ENCODE data around the gene TDRD7.

TDRD7 gene

DNA sequence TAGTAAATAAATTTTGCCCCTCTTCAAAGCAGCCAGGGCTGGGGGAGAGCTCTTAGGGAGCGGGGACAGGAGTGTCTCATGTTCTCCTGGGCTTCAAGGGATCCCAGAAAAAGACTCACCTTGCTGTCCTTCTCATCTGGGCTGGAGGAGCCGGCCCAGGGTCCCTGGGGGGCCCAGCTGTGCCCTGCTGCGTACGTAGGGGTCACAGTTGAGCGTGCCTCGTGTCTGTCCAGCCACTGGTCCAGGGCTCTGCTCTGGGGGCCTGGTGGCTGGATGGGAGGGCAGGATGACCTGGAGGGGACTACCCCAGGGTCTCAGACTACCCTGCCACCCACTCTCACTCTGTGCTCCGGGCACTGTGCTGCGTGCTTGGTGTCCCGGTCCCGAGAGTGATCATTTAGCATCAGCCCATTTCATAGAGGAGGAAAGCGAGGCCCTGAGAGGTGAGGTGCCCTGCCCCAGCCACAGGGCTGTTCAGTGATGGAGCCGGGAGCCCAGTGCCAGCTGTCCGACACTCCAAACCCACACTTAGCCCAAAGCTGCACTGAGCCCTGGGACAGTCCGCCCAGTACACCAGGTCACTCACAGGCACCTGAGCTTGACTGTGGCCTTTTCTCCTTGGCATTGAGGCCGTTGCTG, 26.2 kb upstream of the TDRD7 start:
- no peak for DNase-seq (ENCODE audit: low read depth, low spot score)
- no peak overlapping the region for H3K27ac ChIP-seq
- H3K36me3 ChIP-seq (ENCODE audit: insufficient read depth, low read length): no peaks in the 10 kb centered on the region
- no peak overlapping the region for H3K9ac ChIP-seq (ENCODE audit: insufficient read length)
- TF ChIP-seq FOXP2 (optimal IDR thresholded peaks at IDR 0.05; ENCODE audit: control extremely low read depth, extremely low read length, insufficient read depth): no peak
- TF ChIP-seq EZH2 (IDR thresholded peaks at IDR 0.05): no peak
- no peak for TF ChIP-seq POLR2AphosphoS5 (IDR thresholded peaks at IDR 0.05; ENCODE audit: borderline replicate concordance, low read depth, low read length)
- H3K4me3 ChIP-seq: no peak overlapping the region
- H3K9me3 ChIP-seq (ENCODE audit: low read depth, low read length): no peaks in the 10 kb centered on the region

DNA sequence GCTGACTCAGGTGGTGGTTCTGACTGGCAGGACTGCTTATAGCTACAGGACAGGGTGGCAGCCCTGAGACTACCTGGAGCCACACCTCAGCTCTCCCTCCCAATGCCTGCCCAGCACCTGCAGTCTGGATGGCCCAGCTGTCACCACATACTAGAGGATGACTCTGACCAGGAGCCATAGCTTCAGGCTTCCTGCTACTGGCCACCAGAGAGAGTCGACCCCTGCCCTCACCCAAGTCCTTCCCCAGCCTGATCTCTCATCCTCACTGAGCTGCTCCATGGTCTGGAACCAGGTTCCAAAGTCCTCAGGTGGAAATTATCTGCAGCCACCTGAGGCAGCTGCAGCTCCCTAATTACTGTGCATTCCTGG, 25.6 kb upstream of the TDRD7 start:
- Histone ChIP-seq H3K27ac (no peak overlapping the region), H3K9ac (ENCODE audit: insufficient read length) (no peak overlapping the region), H3K36me3 (ENCODE audit: insufficient read depth, low read length) (no peaks in the 10 kb centered on the region), H3K4me3 (no peak overlapping the region), H3K9me3 (ENCODE audit: low read depth, low read length) (no peaks in the 10 kb centered on the region)
- no peak for DNase-seq (ENCODE audit: low read depth, low spot score)
- no peak for TF ChIP-seq EZH2 (IDR thresholded peaks at IDR 0.05)
- TF ChIP-seq FOXP2 (optimal IDR thresholded peaks at IDR 0.05; ENCODE audit: control extremely low read depth, extremely low read length, insufficient read depth): no peak
- TF ChIP-seq POLR2AphosphoS5 (IDR thresholded peaks at IDR 0.05; ENCODE audit: borderline replicate concordance, low read depth, low read length): no peak

DNA sequence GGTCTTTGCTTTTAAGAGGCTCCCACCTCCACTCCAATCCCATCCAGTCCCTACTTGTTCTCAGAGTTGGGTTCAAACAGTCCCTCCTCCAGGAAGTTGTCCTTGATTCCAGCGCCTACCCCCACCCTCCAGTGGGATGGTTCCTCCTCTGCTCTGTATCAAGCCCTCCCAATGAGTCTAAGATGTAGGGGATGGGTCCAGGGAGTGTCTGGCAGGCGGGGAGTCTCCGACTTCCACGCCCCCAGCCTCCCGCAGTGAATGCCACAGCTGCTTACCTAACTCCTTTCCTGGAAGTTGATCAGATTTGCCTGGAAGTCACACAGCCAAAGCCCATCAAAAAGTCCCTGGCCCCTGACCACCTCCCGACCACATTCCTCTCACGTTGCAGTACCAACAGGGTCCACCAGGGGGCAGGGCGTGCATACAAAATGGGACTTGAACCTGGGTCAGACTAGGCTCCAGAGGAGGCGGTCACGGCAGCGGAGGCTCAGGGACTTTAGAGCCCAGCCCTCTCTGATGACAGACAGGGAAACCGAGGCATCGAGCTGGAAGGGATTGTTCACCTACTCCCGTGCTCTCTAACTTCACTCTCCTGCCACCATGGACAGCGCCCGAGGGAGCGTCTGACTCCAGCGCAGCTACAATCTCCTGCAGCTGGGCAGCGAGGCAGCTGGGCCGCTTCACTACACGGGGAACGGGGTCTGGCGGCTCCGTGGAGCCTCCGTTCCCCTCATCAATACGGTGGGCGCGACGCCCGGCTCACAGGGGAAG, 25.0 kb upstream of the TDRD7 start:
- H3K4me3 ChIP-seq: no peak overlapping the region
- DNase-seq (ENCODE audit: low read depth, low spot score): no peak
- no peaks in the 10 kb centered on the region for H3K36me3 ChIP-seq (ENCODE audit: insufficient read depth, low read length)
- H3K27ac ChIP-seq: no peak overlapping the region
- no peak for TF ChIP-seq EZH2 (IDR thresholded peaks at IDR 0.05)
- H3K9ac ChIP-seq (ENCODE audit: insufficient read length): no peak overlapping the region
- no peaks in the 10 kb centered on the region for H3K9me3 ChIP-seq (ENCODE audit: low read depth, low read length)

DNA sequence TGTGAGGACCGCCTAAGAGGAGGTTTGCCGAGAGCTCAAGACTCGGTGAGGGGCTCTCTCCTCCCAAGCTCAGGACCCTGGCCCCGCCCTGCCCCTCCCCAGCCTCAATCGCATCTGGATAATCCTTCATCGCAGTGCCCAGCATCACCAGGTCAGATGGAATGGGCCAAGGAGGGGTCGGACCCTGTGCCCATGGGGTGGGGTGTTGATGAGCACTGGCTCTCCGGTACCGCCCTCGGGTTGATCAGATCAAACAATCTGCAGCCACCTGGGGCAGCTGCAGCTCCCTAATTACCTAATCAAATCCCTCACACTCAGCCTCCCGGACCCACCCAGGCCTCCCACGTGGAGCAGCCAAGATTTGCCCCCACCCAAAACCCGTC, 24.4 kb upstream of the TDRD7 start:
- no peak overlapping the region for H3K9ac ChIP-seq (ENCODE audit: insufficient read length)
- DNase-seq (ENCODE audit: low read depth, low spot score): no peak
- no peaks in the 10 kb centered on the region for H3K9me3 ChIP-seq (ENCODE audit: low read depth, low read length)
- TF ChIP-seq FOXP2 (optimal IDR thresholded peaks at IDR 0.05; ENCODE audit: control extremely low read depth, extremely low read length, insufficient read depth) (no peak), POLR2AphosphoS5 (IDR thresholded peaks at IDR 0.05; ENCODE audit: borderline replicate concordance, low read depth, low read length) (no peak), EZH2 (IDR thresholded peaks at IDR 0.05) (no peak)
- no peak overlapping the region for H3K4me3 ChIP-seq
- no peaks in the 10 kb centered on the region for H3K36me3 ChIP-seq (ENCODE audit: insufficient read depth, low read length)
- no peak overlapping the region for H3K27ac ChIP-seq

DNA sequence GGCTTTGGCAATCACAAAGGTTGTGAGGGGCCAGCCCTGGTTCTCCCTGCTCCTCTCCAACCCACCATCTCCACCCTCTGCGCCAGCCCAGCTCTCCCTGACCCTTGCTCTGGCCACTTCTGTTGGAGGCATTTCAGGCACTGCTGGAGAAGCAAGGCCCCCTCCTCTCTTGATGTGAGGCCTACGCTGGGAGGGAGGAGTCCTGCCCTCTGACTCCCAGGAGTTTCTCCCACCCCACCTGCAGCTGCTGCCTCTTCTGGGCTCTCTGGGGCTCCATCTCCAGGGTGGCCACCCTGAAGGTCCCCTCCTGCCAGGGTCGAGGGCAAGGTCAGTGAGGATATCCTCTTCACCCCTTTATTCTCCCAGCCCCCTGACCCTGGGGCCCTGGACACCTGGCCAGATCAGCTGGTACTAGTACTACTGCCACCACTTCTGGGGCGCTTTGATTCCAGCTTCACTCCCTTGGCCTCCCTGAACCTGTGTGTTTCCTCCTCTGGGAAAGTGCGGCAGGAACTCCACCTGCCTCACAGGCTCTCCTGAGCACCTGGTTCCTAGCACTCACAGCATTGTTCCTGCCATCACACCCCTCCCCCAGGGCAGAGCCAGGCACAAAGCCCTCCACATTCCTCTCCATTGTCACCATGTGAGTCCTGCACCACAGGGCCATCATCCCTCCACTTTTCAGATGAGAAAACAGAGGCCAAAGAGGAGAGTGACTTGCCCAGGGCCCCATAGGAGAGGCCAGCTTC, 23.8 kb upstream of the TDRD7 start:
- no peak overlapping the region for H3K4me3 ChIP-seq
- H3K36me3 ChIP-seq (ENCODE audit: insufficient read depth, low read length): no peaks in the 10 kb centered on the region
- DNase-seq (ENCODE audit: low read depth, low spot score): no peak
- no peak overlapping the region for H3K27ac ChIP-seq
- TF ChIP-seq POLR2AphosphoS5 (IDR thresholded peaks at IDR 0.05; ENCODE audit: borderline replicate concordance, low read depth, low read length) (no peak), FOXP2 (optimal IDR thresholded peaks at IDR 0.05; ENCODE audit: control extremely low read depth, extremely low read length, insufficient read depth) (no peak), EZH2 (IDR thresholded peaks at IDR 0.05) (no peak)
- no peaks in the 10 kb centered on the region for H3K9me3 ChIP-seq (ENCODE audit: low read depth, low read length)
- H3K9ac ChIP-seq (ENCODE audit: insufficient read length): no peak overlapping the region

DNA sequence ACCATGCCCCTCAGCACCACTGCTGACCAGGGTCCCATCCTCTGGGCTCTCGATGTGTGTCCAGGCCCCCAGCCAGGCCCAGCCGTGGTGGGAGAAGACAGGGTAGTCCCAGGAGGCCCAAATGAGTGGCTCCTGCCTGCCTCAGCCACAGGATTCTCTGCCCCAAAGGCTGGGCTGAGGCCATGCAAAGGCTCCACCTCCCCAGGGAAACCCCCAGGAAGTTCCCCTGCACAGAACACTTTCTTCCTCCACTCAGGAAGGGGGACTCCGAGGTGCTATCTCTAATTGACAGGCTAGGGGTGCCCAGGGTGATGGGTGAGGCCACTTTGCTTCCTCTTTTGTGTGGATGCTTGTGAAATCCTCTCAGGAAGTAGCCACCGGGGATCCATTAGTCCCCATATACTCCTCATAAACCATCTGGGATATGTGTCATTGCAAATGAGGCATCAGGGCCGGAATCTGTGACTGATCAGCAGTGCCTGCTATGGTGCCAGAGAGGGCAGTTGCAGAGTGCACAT, 23.1 kb upstream of the TDRD7 start:
- no peak overlapping the region for H3K9ac ChIP-seq (ENCODE audit: insufficient read length)
- no peak overlapping the region for H3K4me3 ChIP-seq
- TF ChIP-seq POLR2AphosphoS5 (IDR thresholded peaks at IDR 0.05; ENCODE audit: borderline replicate concordance, low read depth, low read length) (no peak), EZH2 (IDR thresholded peaks at IDR 0.05) (no peak), FOXP2 (optimal IDR thresholded peaks at IDR 0.05; ENCODE audit: control extremely low read depth, extremely low read length, insufficient read depth) (no peak)
- no peaks in the 10 kb centered on the region for H3K36me3 ChIP-seq (ENCODE audit: insufficient read depth, low read length)
- H3K9me3 ChIP-seq (ENCODE audit: low read depth, low read length): no peaks in the 10 kb centered on the region
- no peak overlapping the region for H3K27ac ChIP-seq
- no peak for DNase-seq (ENCODE audit: low read depth, low spot score)

DNA sequence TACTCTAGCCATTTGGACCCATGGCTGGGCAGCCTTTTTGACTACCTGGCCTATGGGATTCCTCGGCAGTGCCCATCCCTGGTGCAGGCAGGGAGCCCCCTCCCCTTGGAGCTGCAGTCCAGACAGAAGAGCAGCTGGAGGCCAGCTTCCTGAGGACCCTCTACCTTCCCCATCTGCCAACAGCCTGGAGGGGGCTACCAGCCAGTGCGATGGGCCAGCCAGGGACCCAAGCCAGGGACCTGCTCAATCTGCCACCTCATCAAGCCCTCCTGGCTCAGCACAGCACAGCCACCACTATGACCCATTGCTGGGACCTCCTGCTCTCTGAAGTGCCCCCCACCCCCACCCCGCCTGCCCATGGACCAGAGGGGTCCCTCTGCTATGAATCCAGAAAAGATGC, 22.6 kb upstream of the TDRD7 start:
- no peak overlapping the region for H3K9ac ChIP-seq (ENCODE audit: insufficient read length)
- no peak overlapping the region for H3K4me3 ChIP-seq
- no peak for DNase-seq (ENCODE audit: low read depth, low spot score)
- no peak overlapping the region for H3K27ac ChIP-seq
- no peaks in the 10 kb centered on the region for H3K36me3 ChIP-seq (ENCODE audit: insufficient read depth, low read length)
- TF ChIP-seq FOXP2 (optimal IDR thresholded peaks at IDR 0.05; ENCODE audit: control extremely low read depth, extremely low read length, insufficient read depth) (no peak), EZH2 (IDR thresholded peaks at IDR 0.05) (no peak), POLR2AphosphoS5 (IDR thresholded peaks at IDR 0.05; ENCODE audit: borderline replicate concordance, low read depth, low read length) (no peak)
- H3K9me3 ChIP-seq (ENCODE audit: low read depth, low read length): no peaks in the 10 kb centered on the region

DNA sequence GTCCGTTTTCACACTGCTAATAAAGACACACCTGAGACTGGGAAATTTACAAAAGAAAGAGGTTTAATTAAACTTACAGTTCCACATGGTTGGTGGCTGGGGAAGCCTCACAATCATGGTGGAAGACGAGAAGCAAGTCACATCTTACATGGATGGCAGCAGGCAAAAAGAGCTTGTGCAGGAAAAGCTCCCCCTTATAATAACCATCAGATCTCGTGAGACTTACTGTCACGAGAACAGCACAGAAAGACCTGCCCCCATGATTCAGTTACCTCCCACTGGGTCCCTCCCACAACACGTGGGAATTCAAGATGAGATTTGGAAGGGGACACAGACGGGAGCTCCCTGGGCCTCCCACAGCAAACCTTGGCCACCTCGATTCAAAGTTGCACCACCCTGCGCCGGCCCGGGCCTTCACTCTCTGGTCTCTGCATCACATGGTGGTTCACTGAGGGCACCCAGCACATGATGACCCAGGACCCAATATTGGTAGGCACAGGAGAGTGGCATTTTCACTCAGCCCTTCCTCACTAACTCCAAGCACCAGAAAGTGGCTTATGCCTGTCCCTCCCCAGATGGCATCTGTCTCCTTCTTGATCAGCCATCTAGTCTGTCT, 21.0 kb upstream of the TDRD7 start:
- TF ChIP-seq EZH2 (IDR thresholded peaks at IDR 0.05) (no peak), FOXP2 (optimal IDR thresholded peaks at IDR 0.05; ENCODE audit: control extremely low read depth, extremely low read length, insufficient read depth) (no peak), POLR2AphosphoS5 (IDR thresholded peaks at IDR 0.05; ENCODE audit: borderline replicate concordance, low read depth, low read length) (no peak)
- Histone ChIP-seq H3K4me3 (no peak overlapping the region), H3K36me3 (ENCODE audit: insufficient read depth, low read length) (no peaks in the 10 kb centered on the region), H3K9ac (ENCODE audit: insufficient read length) (no peak overlapping the region), H3K9me3 (ENCODE audit: low read depth, low read length) (no peaks in the 10 kb centered on the region), H3K27ac (no peak overlapping the region)
- DNase-seq (ENCODE audit: low read depth, low spot score): no peak

Data from SK-N-MC (cell line).